GM21526 (cell line): ENCODE results near the gene SLC22A7.

Experiments used
- ATAC-seq: cut with Tn5 transposase; IDR thresholded peaks from one replicate; pipeline ENCODE4 v1.9.1; 2021; ENCODE audit warnings: moderate library complexity; ENCODE audit not compliant: unreplicated experiment, low FRiP score

SLC22A7 gene

GRCh38 chr6:43264599-43265145 is 33.4 kb upstream of the SLC22A7 start:
- no peak for ATAC-seq

- no peak for ATAC-seq
These were observed 32.5 kb upstream of the SLC22A7 start for GRCh38 chr6:43265564-43265963.

GRCh38 chr6:43267619-43268354 is 30.3 kb upstream of the SLC22A7 start:
- no peak for ATAC-seq

- no peak for ATAC-seq
These were observed 29.7 kb upstream of the SLC22A7 start for GRCh38 chr6:43268355-43268700.

- no peak for ATAC-seq
These were observed 29.2 kb upstream of the SLC22A7 start for GRCh38 chr6:43268782-43269272.

GRCh38 chr6:43269273-43270007 is 28.6 kb upstream of the SLC22A7 start:
- ATAC-seq, result no peak

GRCh38 chr6:43271103-43271815 is 26.8 kb upstream of the SLC22A7 start:
- ATAC-seq, result no peak

GRCh38 chr6:43271944-43272343 is 26.1 kb upstream of the SLC22A7 start:
- ATAC-seq, result no peak

GRCh38 chr6:43273707-43274106 is 24.4 kb upstream of the SLC22A7 start:
- ATAC-seq, result no peak

GRCh38 chr6:43274127-43274915 is 23.7 kb upstream of the SLC22A7 start:
- ATAC-seq, result no peak

GRCh38 chr6:43274916-43275597 is 23.0 kb upstream of the SLC22A7 start:
- ATAC-seq, result no peak

GRCh38 chr6:43275801-43276576 is 22.1 kb upstream of the SLC22A7 start:
- no peak for ATAC-seq

GRCh38 chr6:43276577-43277305 is 21.3 kb upstream of the SLC22A7 start:
- no peak for ATAC-seq

GRCh38 chr6:43277306-43277642 is 20.8 kb upstream of the SLC22A7 start:
- ATAC-seq, result no peak

GRCh38 chr6:43277643-43278523 is 20.2 kb upstream of the SLC22A7 start:
- ATAC-seq, result no peak

- no peak for ATAC-seq
These were observed 19.5 kb upstream of the SLC22A7 start for GRCh38 chr6:43278524-43279078.

GRCh38 chr6:43280234-43280633 is 17.8 kb upstream of the SLC22A7 start:
- no peak for ATAC-seq
